ENCODE data around the gene S100A14.
"Not testable (repeated sequence)": the region's sequence is repeated elsewhere in the genome, so short reads cannot be mapped to it uniquely, and the experiment has no call there.

Gene S100A14

GRCh38 chr1:153575497-153575896 lies 40.6 kb downstream of the S100A14 start:
- H2AK5ac ChIP-seq (ENCODE audit: low read depth, low read length); H3K23ac ChIP-seq (ENCODE audit: low read depth, low read length, poor library complexity); H3K9me3 ChIP-seq (replicated peaks in 1 of 2; ENCODE audit: control insufficient read depth in 2 of 2, insufficient read depth in 1 of 2, low read depth in 1 of 2, low read length in 2 of 2); H3K4me3 ChIP-seq (ENCODE audit: low read length in 2 of 2); H2BK12ac ChIP-seq (ENCODE audit: low read length); H3K4me2 ChIP-seq (ENCODE audit: insufficient read depth, low read length, poor library complexity, severe bottlenecking); H4K8ac ChIP-seq (ENCODE audit: low read depth, low read length); H3K18ac ChIP-seq (ENCODE audit: low read length); H2AFZ ChIP-seq (ENCODE audit: low read length); H3K9ac ChIP-seq (ENCODE audit: low read depth, low read length, poor library complexity); H3K36me3 ChIP-seq (replicated peaks in 1 of 2; ENCODE audit: control insufficient read depth in 2 of 2, insufficient read depth in 2 of 2, low read length in 2 of 2); H2BK120ac ChIP-seq (ENCODE audit: low read depth, low read length); H3K27ac ChIP-seq (replicated peaks; ENCODE audit: low read length); H3K4ac ChIP-seq (ENCODE audit: low read length); H2BK15ac ChIP-seq (ENCODE audit: low read length); H3K79me1 ChIP-seq (ENCODE audit: low read depth, low read length); H2BK5ac ChIP-seq (ENCODE audit: low read length); H4K91ac ChIP-seq (ENCODE audit: low read depth, low read length, poor library complexity); H3K27me3 ChIP-seq (ENCODE audit: control insufficient read depth in 3 of 3, insufficient read depth in 3 of 3, low read depth in 1 of 3, low read length in 3 of 3); DNase-seq (ENCODE audit: low spot score); H3K14ac ChIP-seq (ENCODE audit: low read length): not testable (repeated sequence)
- WGBS, 2 donors (ENCODE audit: extremely low coverage in 2 of 2, insufficient read length in 2 of 2, insufficient replicate concordance in 1 of 2) = no CpG with 5 or more reads among the region's 10 CpGs
- peaks cover 7 to 13% of the 10 kb centered on the region in 2 donors for H3K4me1 ChIP-seq (ENCODE audit: control insufficient read depth in 2 of 2, insufficient read depth in 1 of 2, low read depth in 1 of 2, low read length in 2 of 2)

- H2BK12ac ChIP-seq (ENCODE audit: low read length); H3K27me3 ChIP-seq (ENCODE audit: control insufficient read depth in 3 of 3, insufficient read depth in 3 of 3, low read depth in 1 of 3, low read length in 3 of 3); H3K4ac ChIP-seq (ENCODE audit: low read length); H3K4me2 ChIP-seq (ENCODE audit: insufficient read depth, low read length, poor library complexity, severe bottlenecking); H3K4me3 ChIP-seq (ENCODE audit: low read length in 2 of 2); H3K23ac ChIP-seq (ENCODE audit: low read depth, low read length, poor library complexity); H3K9ac ChIP-seq (ENCODE audit: low read depth, low read length, poor library complexity); H4K8ac ChIP-seq (ENCODE audit: low read depth, low read length); H2BK5ac ChIP-seq (ENCODE audit: low read length); H2AK5ac ChIP-seq (ENCODE audit: low read depth, low read length); H2BK120ac ChIP-seq (ENCODE audit: low read depth, low read length); H3K9me3 ChIP-seq (replicated peaks in 1 of 2; ENCODE audit: control insufficient read depth in 2 of 2, insufficient read depth in 1 of 2, low read depth in 1 of 2, low read length in 2 of 2); H3K36me3 ChIP-seq (replicated peaks in 1 of 2; ENCODE audit: control insufficient read depth in 2 of 2, insufficient read depth in 2 of 2, low read length in 2 of 2); H2AFZ ChIP-seq (ENCODE audit: low read length); H3K18ac ChIP-seq (ENCODE audit: low read length); H3K79me1 ChIP-seq (ENCODE audit: low read depth, low read length); H3K14ac ChIP-seq (ENCODE audit: low read length); H4K91ac ChIP-seq (ENCODE audit: low read depth, low read length, poor library complexity); DNase-seq (ENCODE audit: low spot score); H3K27ac ChIP-seq (replicated peaks; ENCODE audit: low read length); H2BK15ac ChIP-seq (ENCODE audit: low read length): not testable (repeated sequence)
- WGBS, 2 donors (ENCODE audit: extremely low coverage in 2 of 2, insufficient read length in 2 of 2, insufficient replicate concordance in 1 of 2) = no CpG with 5 or more reads among the region's 35 CpGs
- peaks cover 7 to 13% of the 10 kb centered on the region in 2 donors for H3K4me1 ChIP-seq (ENCODE audit: control insufficient read depth in 2 of 2, insufficient read depth in 1 of 2, low read depth in 1 of 2, low read length in 2 of 2)
Observed at GRCh38 chr1:153575081-153575491, 41.0 kb downstream of the S100A14 start.

GRCh38 chr1:153573351-153573750 lies 42.8 kb downstream of the S100A14 start:
- H4K91ac ChIP-seq (ENCODE audit: low read depth, low read length, poor library complexity) = no peak overlapping the region
- no peak overlapping the region for H3K23ac ChIP-seq (ENCODE audit: low read depth, low read length, poor library complexity)
- no peak overlapping the region for H2BK120ac ChIP-seq (ENCODE audit: low read depth, low read length)
- no peak for DNase-seq (ENCODE audit: low spot score)
- no peak overlapping the region for H3K18ac ChIP-seq (ENCODE audit: low read length)
- no peak overlapping the region for H3K27ac ChIP-seq (replicated peaks; ENCODE audit: low read length)
- H3K14ac ChIP-seq (ENCODE audit: low read length) = no peak overlapping the region
- H3K9ac ChIP-seq (ENCODE audit: low read depth, low read length, poor library complexity) = no peak overlapping the region
- H2AK5ac ChIP-seq (ENCODE audit: low read depth, low read length) = no peak overlapping the region
- H3K79me1 ChIP-seq (ENCODE audit: low read depth, low read length) = no peaks in the 10 kb centered on the region
- no peaks in the 10 kb centered on the region for H3K27me3 ChIP-seq (ENCODE audit: control insufficient read depth in 3 of 3, insufficient read depth in 3 of 3, low read depth in 1 of 3, low read length in 3 of 3)
- H4K8ac ChIP-seq (ENCODE audit: low read depth, low read length) = no peak overlapping the region
- H2BK12ac ChIP-seq (ENCODE audit: low read length) = no peak overlapping the region
- H2BK15ac ChIP-seq (ENCODE audit: low read length) = no peak overlapping the region
- no peaks in the 10 kb centered on the region for H3K36me3 ChIP-seq (replicated peaks in 1 of 2; ENCODE audit: control insufficient read depth in 2 of 2, insufficient read depth in 2 of 2, low read length in 2 of 2)
- H3K9me3 ChIP-seq (replicated peaks in 1 of 2; ENCODE audit: control insufficient read depth in 2 of 2, insufficient read depth in 1 of 2, low read depth in 1 of 2, low read length in 2 of 2) = no peaks in the 10 kb centered on the region
- no CpG with 5 or more reads among the region's 3 CpGs for WGBS, 2 donors (ENCODE audit: extremely low coverage in 2 of 2, insufficient read length in 2 of 2, insufficient replicate concordance in 1 of 2)
- no peak overlapping the region for H3K4me2 ChIP-seq (ENCODE audit: insufficient read depth, low read length, poor library complexity, severe bottlenecking)
- H3K4me3 ChIP-seq (ENCODE audit: low read length in 2 of 2) = no peak overlapping the region
- no peak overlapping the region for H2BK5ac ChIP-seq (ENCODE audit: low read length)
- peaks cover 2 to 7% of the 10 kb centered on the region in 2 donors for H3K4me1 ChIP-seq (ENCODE audit: control insufficient read depth in 2 of 2, insufficient read depth in 1 of 2, low read depth in 1 of 2, low read length in 2 of 2)
- H3K4ac ChIP-seq (ENCODE audit: low read length) = no peak overlapping the region
- no peak overlapping the region for H2AFZ ChIP-seq (ENCODE audit: low read length)

GRCh38 chr1:153572569-153573015 lies 43.5 kb downstream of the S100A14 start:
- Histone ChIP-seq H2BK12ac (ENCODE audit: low read length) (no peak overlapping the region), H3K27ac (replicated peaks; ENCODE audit: low read length) (no peak overlapping the region), H3K9me3 (replicated peaks in 1 of 2; ENCODE audit: control insufficient read depth in 2 of 2, insufficient read depth in 1 of 2, low read depth in 1 of 2, low read length in 2 of 2) (no peaks in the 10 kb centered on the region), H2BK120ac (ENCODE audit: low read depth, low read length) (no peak overlapping the region), H2AK5ac (ENCODE audit: low read depth, low read length) (no peak overlapping the region), H3K27me3 (ENCODE audit: control insufficient read depth in 3 of 3, insufficient read depth in 3 of 3, low read depth in 1 of 3, low read length in 3 of 3) (no peaks in the 10 kb centered on the region), H2BK5ac (ENCODE audit: low read length) (no peak overlapping the region), H3K23ac (ENCODE audit: low read depth, low read length, poor library complexity) (no peak overlapping the region), H3K4me1 (ENCODE audit: control insufficient read depth in 2 of 2, insufficient read depth in 1 of 2, low read depth in 1 of 2, low read length in 2 of 2) (peaks cover 8 to 9% of the 10 kb centered on the region in 2 donors), H3K36me3 (replicated peaks in 1 of 2; ENCODE audit: control insufficient read depth in 2 of 2, insufficient read depth in 2 of 2, low read length in 2 of 2) (no peaks in the 10 kb centered on the region), H3K18ac (ENCODE audit: low read length) (no peak overlapping the region), H3K4ac (ENCODE audit: low read length) (no peak overlapping the region), H4K8ac (ENCODE audit: low read depth, low read length) (no peak overlapping the region), H3K4me2 (ENCODE audit: insufficient read depth, low read length, poor library complexity, severe bottlenecking) (no peak overlapping the region), H4K91ac (ENCODE audit: low read depth, low read length, poor library complexity) (no peak overlapping the region), H3K14ac (ENCODE audit: low read length) (no peak overlapping the region), H2BK15ac (ENCODE audit: low read length) (no peak overlapping the region), H3K4me3 (ENCODE audit: low read length in 2 of 2) (no peak overlapping the region), H3K79me1 (ENCODE audit: low read depth, low read length) (no peaks in the 10 kb centered on the region), H3K9ac (ENCODE audit: low read depth, low read length, poor library complexity) (no peak overlapping the region), H2AFZ (ENCODE audit: low read length) (peak overlapping the region; percentile 45)
- no CpG with 5 or more reads among the region's 3 CpGs for WGBS, 2 donors (ENCODE audit: extremely low coverage in 2 of 2, insufficient read length in 2 of 2, insufficient replicate concordance in 1 of 2)
- no peak for DNase-seq (ENCODE audit: low spot score)
